GM12874 (cell line): ENCODE results near the gene PRDM16.

Experiments used
- CTCF ChIP-seq: IDR thresholded peaks from 2 replicates; pipeline ENCODE4 v1.5.1; 2011; ENCODE audit warnings: low read depth, mild to moderate bottlenecking, control low read depth, low read length, moderate library complexity; ENCODE audit not compliant: insufficient read depth

Gene PRDM16

DNA sequence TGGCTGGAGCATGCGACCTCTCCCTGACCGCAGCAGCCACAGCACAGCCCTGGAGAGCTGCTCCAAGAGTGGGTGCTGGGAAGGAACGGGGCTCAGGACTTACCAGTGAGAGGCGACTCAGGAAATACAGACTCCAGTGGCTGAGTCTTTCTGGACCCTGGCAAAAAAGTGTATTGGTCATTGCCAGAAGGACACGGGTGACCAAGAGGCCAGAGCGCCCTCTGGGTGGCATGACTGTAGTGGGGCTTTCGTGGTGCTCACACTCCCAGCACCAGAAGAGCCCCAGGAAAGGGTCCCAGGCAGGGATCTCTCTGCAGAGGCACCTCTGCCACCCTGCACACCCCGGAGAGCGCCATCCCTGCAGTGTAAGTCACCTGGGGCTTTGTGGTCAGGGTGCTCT, 8.9 kb upstream of the PRDM16 start:
- TF ChIP-seq CTCF, result no peak

GRCh38 chr1:3060601-3061551, 8.1 kb upstream of the PRDM16 start:
- no peak for TF ChIP-seq CTCF

DNA sequence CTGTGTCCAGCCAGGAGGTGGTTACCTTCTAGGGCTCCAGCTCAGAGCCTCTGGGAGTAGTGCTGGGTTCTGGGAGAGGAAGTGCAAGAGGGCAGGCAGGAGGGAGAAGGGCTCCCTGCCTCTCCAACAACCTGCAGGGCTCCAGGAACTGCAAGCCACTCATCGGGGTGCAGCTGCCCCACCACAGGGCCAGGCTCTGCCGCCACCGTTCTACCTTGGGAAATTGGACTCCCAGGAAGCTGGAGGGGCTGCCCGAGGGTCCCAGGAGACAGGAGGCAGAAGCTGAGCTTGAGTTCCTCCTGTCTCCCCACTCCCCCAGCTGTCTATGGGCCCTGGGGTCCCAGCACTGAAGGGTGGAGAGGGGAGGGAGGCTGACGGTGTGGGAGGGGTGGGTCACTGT, 7.4 kb upstream of the PRDM16 start:
- no peak for TF ChIP-seq CTCF

GRCh38 chr1:3061981-3062615, 6.9 kb upstream of the PRDM16 start:
- no peak for TF ChIP-seq CTCF

GRCh38 chr1:3062616-3063378, 6.2 kb upstream of the PRDM16 start:
- TF ChIP-seq CTCF, result no peak

DNA sequence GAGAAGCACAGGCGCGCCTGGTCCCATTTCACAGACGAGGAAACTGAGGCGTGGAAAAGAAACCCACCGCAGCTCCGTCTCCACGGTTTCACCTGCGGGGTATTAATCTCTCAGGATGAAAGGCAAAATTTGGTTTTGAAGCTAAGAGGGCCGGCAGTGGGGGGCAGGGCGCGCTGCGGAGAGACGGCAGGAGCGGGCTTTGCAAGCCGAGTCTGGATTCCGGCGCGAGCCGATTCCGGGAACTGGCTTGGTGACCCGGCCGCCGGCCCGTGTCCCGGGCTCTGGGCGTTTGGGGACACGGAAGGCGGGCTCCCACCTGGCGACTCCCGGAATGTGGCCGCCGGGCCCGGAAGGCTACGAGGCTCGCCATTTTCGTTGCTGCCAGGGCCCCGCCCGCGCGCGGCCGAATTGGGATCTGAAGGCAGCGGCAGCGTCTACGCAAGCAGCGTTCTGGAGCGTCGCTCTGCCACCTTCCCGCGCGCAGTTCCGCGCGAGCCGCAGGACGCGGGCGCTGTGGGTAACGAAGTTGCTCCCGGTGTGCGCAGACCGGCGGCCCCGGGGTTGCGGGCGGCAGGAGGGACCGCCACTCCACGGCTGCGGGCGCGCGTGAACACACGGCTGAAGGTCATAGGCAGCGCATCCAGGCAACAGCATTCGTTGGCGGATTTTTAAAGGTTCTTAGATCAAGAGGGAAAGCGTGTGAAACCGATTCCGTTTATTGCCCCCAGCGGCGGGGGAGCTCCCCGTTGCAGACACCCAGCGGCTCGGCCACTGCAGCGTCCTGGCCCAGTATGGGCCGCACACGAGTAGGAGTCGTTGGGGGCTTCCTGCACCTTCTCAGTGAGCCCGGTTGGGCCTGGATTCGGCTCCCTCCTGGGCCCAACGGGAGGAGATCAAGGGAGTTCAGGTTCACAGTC, 5.4 kb upstream of the PRDM16 start:
- TF ChIP-seq CTCF, result no peak
